Dermis microvascular lymphatic vessel endothelial cell (primary cell): Measurements from ENCODE around the gene KMT2C. TPM values are rescaled to one million over a fixed set of nuclear protein-coding genes. Genes with fewer than 3 reads are reported as not detected.
"Not testable (repeated sequence)": the region's sequence is repeated elsewhere in the genome, so short reads cannot be mapped to it uniquely, and the experiment has no call there.

Source experiments
- DNase-seq, 2 donors: peaks; one replicate each; pipeline versions ENCODE4 v3.0.0 to v3.0.0-alpha.2; 2010; ENCODE audit warnings: low read depth in 2 of 2
- total RNA-seq: library from RNA; depleted of rRNA; stranded (reverse); fragments of >200 nt; gene quantifications from 2 replicates; pipeline ENCODE4 v1.2.1, GENCODE V29; 2014

KMT2C gene
- total RNA-seq, 1 donor from 2014 or later, result 20.5 TPM

DNA sequence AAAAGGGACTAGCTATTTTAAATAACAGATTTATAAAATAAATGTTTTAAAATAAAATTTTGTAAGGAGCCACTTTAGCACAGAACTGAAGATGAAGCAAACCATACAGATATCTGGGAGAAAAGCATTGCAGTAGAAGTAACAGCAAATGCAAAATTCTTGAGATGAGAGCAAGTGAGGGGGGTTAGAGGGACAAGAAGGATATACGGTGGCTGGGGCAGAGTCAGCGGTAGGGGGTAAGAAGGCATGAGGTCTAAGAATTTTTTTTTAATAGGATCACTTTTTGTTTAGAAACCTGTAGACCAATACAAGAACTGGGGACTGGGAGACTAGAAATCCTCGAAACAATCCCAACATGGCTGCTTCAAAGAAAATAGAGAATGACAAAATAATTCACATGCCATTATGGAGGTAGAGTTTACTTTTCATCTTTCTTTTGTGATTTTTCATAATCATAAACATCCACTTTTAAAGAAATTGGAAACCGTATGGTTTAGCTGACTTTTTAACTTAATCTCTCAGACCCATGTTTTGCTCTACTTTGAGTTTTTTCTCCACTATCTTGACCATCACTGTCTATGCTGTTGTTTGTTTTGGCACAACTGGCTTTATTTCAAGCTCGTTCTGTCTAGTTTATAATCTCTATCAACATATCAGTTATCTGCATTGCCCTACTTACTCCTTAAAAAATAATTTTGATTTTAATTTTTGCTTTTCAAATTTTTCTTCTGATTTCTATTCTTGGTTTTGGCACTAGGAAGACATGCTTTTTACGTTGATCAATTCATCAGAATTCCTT, 73.5 kb downstream of the KMT2C start:
- no peak for DNase-seq

DNA sequence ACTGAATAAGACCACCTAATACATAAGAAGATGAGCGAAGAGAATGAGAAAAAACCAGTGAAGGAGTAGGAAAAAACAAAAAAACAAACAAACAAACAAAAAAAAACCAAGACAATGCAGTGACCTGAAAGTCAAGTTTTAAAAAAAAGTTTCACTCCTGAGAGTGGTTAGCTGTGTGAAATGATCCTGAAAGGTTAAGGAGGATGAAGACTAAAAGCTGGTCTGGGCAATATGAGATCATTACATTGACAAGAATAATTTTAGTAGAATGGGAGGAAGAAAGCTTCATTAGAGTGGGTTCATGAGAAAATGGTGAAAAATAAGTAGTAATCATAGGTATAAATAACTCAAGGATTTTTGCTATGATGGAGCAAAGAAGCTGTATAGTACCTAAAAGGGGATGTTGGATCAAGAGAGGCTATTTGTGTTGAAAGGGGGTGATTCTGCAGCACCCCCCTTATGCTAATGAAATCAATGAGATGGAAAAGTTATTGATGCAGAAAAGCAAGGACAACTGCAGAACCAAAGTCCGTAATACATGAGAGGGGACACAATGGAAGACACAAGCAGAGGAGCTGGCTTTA, 80.2 kb downstream of the KMT2C start:
- DNase-seq, result no peak

DNA sequence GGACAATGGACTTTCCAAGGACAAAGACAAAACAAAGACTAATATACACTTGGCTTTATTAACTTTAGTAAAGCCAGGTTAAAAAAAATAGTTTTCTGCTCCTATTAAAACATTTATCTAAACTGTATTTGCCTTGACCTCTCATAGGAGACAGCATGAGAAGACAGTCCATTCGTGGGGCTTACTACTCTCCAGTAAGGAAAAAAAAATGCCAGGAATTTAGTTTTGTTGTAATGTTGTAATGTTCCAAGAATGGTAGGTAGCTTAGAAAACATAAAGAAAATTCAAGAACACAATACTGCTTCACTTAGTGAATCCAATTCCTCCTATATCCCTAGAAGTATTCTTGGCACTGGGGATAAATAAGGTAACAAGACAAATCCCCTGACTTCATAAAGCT, 81.7 kb downstream of the KMT2C start:
- DNase-seq, result no peak

DNA sequence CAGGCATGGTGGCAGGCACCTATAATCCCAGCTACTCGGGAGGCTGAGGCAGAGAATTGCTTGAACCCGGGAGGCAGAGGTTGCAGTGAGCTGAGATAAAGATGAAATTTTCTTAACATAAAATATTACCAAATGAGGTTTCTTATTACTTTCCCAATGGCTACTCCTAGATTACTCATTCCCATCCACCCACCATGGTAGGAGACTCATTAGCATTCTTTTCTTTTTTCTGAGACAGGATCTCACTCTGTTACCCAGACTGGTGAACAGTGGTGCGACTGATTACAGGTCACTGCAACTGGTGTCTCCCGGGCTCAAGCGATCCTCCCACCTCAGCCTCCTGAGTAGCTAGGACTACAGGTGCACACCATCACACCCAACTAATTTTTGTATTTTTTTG, 82.5 kb downstream of the KMT2C start:
- DNase-seq, result not testable (repeated sequence)

DNA sequence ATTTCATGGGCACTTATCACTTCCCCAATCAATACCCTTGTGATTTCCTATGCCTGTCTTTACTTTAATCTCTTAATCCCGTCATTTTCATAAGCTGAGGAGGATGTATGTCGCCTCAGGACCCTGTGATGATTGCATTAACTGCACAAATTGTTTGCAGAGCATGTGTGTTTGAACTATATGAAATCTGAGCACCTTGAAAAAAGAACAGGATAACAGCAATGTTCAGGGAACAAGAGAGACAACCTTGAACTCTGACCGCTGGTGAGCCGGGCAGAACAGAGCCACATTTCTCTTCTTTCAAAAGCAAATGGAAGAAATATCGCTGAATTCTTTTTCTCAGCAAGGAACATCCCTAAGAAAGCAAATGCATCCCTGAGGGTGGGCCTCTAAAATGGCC, 84.1 kb downstream of the KMT2C start:
- DNase-seq, result not testable (repeated sequence)

DNA sequence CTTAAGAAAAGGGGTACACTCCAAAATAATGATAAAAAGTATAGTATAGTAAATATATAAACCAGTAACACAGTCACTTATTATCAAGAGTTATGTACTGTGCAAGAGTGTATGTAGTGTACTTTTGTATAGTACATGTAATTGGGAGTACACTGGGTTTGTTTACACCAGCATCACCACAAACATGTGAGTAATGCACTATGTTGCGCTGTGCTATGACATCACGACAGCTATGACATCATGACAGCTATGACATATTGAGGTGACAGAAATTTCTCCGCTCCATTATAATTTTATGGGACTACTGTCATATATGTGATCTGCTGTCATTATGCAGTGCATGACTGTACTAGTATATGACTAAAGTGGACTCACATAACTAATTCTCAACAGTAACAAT, 84.6 kb downstream of the KMT2C start:
- no peak for DNase-seq

DNA sequence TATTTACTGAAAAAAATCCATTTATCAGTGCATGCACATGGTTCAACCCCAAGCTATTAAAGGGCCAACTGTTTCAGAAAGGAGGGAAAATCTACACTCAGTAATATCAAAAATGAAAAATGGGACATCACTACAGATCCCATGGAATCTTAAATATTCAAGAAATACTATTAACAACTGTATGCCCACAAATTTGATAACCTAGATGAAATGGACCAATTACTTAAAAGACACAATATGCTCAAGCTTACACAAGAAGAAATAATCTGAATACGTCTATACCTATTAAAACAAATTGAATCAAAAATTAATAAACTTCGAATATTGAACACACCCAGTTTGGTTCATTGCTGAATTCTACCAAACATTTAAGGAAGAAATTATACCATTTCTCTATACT, 87.9 kb downstream of the KMT2C start:
- DNase-seq, result no peak

DNA sequence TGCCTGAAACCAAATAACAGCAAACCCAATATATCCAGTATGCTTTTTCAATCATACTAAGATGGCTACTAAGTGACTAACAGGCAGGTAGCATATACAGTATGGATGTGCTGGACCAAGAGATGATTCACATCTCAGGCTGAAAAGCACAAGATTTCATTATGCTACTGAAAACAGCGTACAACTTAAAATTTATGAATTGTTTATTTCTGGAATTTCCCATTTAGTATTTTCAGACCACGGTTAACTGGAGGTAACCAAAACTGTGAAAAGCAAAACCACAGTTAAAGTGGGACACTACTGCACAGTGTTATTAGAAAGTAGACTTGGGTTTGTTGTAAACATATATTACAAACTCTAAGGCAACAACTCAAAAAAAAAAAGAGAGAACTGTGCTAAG, 91.5 kb downstream of the KMT2C start:
- DNase-seq, result no peak

DNA sequence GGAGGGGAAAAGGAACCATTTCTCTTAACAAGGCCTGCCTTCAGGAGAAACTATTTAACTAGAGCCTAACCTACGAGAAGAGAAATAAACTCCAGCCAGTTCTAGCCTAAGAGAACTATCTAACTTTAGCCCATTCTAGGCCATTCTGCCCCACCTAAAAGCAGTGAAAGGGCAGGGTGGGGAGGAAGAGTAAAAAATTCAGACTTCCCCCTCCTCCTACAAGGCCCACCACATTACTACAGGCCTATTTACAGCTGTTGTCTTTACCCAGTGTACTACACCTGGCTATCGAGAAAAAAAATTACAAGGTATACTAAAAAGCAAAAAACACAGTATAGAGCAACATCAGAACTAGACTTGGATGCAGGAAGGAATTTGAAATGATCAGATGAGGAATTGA, 93.0 kb downstream of the KMT2C start:
- DNase-seq, result no peak

DNA sequence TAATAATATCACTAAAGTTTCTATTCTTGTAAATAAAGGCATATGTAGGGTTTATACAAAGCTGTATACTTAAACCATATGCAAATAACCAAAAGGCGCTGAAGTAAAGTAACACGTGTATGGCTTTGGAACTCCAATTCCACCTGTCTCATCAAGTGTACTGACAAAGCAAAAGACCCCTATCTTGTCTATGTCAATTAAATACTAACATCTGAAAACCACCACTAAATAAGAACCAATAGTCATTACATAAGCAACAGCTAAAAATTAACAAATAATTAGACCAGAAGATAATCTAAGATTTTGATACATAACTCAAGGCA, 93.9 kb downstream of the KMT2C start:
- DNase-seq, result no peak

DNA sequence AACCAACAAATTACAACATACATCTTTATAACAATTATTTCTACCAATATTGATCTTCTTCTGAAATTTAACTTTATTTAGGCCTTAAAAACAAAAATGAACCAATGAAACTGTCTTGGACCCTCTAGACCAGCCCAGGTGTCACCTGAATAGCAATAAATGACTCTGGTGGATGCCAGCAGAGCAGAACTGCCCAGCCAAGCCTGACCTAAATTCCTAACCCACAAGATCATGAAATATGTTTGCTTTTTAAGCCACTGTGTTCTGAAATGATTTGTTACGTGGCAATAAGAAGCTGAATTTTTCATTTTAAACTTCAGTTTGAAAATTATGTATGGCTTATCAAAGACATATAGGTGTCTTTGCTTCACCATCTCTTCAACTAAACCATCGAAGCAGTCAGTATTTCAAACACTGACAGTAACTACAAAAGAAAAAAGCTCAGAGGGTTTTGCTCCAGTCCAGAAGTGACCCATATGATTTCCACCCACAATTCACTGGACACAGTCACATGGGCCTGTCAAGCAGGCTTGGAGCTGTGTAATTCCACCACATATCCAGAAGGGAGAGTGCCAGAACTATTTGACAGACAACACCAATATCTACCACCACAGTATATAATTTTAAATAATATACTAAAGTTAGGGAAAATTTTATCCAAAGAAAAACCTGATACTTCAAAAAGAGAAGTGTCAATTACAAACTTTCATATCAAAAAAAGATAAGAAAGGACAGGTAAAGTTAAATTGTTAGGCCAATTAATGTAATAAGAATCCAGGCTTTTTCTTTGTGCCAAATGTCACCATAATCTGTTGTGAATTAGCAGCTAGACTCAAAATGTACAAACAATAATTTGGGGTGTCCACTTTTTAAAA, 94.5 kb downstream of the KMT2C start:
- peak; percentile 68 to 81 for DNase-seq

DNA sequence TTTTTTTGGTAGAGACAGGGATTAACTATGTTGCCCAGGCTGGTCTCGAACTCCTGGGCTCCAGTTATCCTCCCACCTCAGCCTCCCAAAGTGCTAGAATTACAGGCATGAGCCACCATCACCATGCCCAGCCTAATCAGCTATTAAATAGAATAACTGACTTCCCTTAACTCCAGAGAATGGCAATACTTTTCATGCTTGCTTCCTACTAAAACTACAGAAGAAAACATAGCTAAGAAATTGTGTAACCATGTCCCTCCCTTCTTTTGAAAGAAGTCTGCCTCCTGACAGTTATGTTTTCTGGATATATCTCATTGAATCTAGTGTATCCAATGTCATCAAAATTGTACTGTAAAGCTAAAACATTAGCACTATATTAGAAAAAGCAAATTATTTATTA, 95.6 kb downstream of the KMT2C start:
- DNase-seq, result no peak

DNA sequence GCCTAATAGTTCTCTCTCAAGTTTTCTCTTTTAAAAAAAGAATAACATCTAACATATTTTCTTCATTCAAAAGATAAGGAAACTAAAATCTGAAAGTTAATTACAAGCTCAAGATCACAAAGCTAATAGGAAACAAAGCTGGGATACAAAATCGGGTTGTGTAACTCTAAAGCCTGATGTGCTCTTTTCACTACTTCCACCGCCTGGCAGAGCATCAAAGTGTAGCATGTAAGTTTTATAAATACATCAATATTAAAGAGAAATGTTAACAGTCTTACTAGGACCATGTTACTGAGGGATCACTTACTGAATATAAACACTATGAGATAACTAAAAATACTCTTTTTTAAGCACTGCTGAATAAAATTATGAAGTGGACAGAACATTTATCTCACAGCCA, 97.2 kb downstream of the KMT2C start:
- no peak for DNase-seq

DNA sequence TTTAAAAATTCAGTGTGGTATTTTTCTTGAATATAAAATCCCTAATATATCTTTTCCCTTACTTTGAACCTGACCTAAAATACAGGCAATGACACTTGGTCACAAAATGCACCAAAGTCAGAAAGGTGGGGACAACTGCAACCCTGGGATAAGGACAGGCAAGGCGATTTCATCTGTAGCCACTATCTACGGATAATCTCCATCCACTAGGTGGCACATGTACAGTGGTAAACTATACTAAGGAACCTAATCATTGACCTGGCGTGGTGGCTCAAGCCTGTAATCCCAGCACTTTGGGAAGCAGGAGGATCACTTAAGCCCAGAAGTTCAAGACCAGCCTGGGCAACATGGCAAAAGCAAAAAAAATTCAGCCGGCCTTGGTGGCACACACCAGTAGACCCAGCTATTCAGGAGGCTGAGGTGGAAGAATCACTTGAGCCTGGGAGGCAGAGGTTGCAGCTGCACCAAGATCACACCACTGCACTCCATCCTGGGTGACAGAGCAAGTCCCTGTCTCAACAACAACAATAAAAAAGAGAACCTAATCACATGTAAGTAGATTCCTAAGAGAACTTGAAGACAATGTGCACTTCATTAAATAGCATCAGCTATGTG, 98.9 kb downstream of the KMT2C start:
- peak; percentile 52 to 71 for DNase-seq

DNA sequence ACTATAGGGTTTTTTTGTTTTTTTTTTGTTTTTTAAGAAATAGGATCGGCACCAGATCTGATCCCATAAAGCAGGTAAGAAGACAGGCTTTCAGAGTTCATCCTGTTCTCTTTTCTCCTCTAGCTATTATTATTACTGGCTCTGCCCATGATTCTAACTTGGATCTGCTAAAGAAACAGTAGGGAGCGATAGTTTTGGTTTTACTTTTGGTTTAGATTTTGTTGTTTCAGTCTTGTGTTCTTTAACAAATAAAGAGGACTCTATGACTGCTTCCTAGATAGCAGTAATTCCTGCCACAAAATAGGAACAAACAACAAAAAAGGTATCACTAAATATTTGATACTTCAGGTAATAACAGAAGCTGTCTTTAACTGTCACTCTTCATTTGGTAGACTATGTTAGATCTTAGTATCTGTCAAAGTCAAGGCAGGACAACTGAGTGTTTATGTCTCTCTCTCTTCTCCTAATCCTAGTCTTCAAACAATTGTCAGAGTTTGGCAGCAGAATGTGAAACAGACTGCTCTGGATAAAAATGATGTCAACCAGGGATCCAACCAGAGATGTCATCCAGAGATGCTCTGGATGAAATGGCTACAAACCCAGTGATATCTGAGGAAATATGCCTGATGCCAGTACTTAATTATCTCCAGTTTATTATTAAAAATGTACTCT, 99.8 kb downstream of the KMT2C start:
- peak in 1 of 2 donors; percentile 25 for DNase-seq

DNA sequence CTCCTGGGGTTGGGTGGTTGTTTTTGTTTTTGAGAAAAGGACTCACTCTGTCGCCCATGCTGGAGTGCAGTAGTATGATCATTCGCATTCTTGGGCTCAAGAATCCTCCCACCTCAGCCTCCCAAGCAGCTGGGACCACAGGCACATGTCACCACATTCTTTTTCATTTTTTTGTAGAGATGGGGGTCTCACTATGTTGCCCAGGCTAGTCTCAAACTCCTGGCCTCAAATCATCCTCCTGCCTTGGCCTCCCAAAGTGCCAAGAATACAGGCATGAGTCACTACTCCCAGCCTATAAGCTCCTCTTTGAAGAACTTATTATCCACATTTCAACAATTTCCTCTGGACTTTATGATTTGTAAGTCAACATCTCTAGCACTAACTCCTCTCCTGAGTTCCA, 102.7 kb downstream of the KMT2C start:
- no peak for DNase-seq

DNA sequence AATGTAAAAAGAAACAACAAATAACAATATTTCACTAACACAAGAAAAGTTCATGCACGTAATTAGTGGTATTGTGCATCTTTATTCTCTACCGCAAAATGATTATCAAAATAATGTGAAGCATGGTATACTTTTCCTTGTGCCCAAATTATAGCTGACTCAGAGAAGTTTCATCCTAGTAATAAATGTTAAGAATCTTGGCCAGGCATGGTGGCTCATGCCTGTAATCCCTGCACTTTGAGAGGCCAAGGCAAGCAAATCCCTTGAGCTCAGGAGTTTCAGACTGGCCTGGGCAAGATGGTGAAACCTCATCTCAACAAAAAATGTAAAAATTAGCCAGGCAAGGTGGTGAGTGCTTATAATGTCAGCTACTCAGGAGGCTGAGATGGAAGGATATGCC, 105.0 kb downstream of the KMT2C start:
- no peak for DNase-seq

DNA sequence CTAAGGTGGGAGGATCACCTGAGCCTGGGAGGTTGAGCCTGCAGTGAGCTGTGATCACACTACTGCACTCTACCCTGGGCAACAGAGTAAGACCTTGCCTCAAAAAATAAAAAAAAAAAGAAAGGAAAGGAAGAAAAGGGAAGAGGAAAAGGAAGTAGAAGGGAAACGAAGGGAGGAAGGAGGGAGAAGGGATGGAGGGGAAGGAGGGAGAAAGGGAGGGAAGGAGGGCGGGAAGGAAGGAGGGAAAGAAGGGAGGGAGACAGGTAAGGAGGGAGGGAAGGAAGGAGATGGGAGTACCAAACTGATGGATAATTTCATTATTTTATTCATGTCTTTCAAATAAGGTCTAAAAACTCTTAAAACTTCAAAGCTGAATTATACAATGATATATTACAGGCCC, 106.3 kb downstream of the KMT2C start:
- no peak for DNase-seq

DNA sequence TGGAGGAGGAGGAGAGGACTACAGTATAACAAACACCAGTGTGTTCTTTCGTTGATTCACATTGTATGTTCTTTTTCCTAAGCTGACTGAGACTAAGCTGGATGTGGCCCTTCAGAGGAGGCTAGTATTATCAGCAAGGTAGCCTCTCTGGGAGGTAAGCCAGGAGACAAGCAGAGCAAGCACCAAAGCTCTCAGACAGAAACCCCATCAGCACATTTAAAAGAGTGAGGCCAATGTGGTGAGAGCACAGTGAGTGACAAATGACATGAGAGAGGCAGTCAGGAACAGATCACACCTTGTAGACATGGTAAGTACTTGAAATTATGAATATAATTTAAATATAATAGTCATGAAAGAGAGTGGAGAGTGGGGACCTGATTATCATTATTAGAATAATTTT, 107.6 kb downstream of the KMT2C start:
- no peak for DNase-seq

DNA sequence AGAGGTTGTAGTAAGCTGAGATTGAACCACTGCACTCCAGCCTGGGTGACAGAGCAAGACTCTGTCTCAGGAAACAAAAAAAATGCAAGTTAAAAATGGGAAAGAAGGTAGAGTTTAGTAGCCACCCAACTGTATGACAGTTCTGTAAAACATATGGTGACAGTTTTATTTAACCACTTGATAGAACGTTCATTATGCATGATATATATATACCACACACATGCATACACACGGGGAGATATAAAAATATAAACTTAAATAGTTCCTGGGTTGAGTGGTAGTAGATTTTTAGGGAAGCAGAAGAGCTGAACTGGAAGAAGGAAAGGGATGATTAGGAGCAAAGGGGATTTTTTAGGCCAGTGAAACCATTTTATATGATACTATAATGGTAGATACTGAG, 120.0 kb downstream of the KMT2C start:
- DNase-seq, result no peak

DNA sequence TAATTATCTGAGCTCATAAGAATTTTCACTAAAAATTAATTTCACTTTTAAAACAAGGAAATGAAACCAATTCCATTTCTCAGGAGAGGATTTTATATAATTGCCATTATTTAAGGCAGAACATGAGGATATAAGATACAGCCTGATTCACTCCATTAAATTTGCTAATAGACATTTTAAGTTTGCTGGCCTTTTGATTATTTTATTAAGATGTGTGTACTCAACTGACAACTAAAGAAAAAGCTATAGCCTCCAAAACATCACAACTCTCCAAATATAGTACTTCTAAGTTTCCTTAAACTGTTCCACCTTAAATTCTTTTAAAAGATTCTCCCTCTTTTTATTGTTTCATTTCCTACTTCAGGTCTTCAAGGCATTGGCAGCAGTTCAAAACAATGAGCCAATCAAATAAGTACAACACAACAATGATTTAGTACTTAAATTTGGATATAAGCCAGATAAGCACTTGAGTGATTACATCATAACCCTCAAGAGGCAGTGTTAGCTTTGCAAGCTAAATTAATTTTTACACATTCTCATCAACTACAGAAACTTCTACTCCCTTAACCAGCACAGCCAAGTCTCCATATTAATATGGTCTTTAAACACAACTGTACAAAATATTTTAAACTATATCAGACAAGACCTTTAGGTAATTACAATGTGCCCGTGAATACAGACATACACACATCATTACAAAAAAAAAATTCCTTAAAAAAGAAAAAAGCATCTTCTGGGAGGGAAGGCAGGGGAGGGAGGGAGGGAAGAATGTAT, 121.8 kb downstream of the KMT2C start:
- DNase-seq, result peak; percentile 23 to 94
